ENCODE measurements around the gene SLC34A3.

Gene SLC34A3

GRCh38 chr9:137195525-137196220 lies 35.0 kb upstream of the SLC34A3 start:
- no peak for DNase-seq

- no peak for DNase-seq
Measured at GRCh38 chr9:137198051-137198901, 32.4 kb upstream of the SLC34A3 start.

- DNase-seq = no peak
Measured at GRCh38 chr9:137198902-137199283, 31.8 kb upstream of the SLC34A3 start.

- no peak for DNase-seq
Measured at GRCh38 chr9:137199411-137200121, 31.1 kb upstream of the SLC34A3 start.

GRCh38 chr9:137200311-137201204 lies 30.1 kb upstream of the SLC34A3 start, which contains the start of gene TPRN:
TPRN (minus strand) TSS chr9:137200741; CDS start chr9:137200711, 30 bp downstream.
- DNase-seq = peak; percentile 86

- no peak for DNase-seq
Measured at GRCh38 chr9:137201205-137201868, 29.4 kb upstream of the SLC34A3 start.

GRCh38 chr9:137202966-137203365 lies 27.7 kb upstream of the SLC34A3 start:
- no peak for DNase-seq

GRCh38 chr9:137204731-137205125 lies 26.0 kb upstream of the SLC34A3 start:
- no peak for DNase-seq

- peak; percentile 88 for DNase-seq
Measured at GRCh38 chr9:137205126-137206069, 25.3 kb upstream of the SLC34A3 start, which contains the start of the genes NDOR1 and TMEM203. NDOR1 (plus strand) TSS chr9:137205700; CDS start chr9:137205778, 78 bp downstream. TMEM203 (minus strand) TSS chr9:137205648; CDS start chr9:137205414, 234 bp downstream.

GRCh38 chr9:137206602-137207001 lies 24.1 kb upstream of the SLC34A3 start:
- DNase-seq = no peak

GRCh38 chr9:137211532-137211931 lies 19.2 kb upstream of the SLC34A3 start:
- no peak for DNase-seq

GRCh38 chr9:137212520-137212919 lies 18.2 kb upstream of the SLC34A3 start:
- DNase-seq = no peak

- DNase-seq = no peak
Measured at GRCh38 chr9:137213160-137214060, 17.3 kb upstream of the SLC34A3 start.

- DNase-seq = no peak
Measured at GRCh38 chr9:137214620-137215019, 16.1 kb upstream of the SLC34A3 start.

GRCh38 chr9:137215196-137215986 lies 15.3 kb upstream of the SLC34A3 start:
- DNase-seq = no peak

GRCh38 chr9:137216188-137216965 lies 14.3 kb upstream of the SLC34A3 start:
- no peak for DNase-seq

All from right kidney (tissue), 1 donor.